ENCODE measurements around the gene TMBIM6. TPM values are rescaled to one million over a fixed set of nuclear protein-coding genes. Genes with fewer than 3 reads are reported as not detected.
A peak's percentile ranks its signal among the peaks of the same experiment; 100 is the strongest.

TMBIM6 gene
- total RNA-seq, 4 donors from 2014 or later: 292 to 468 (median 377) TPM

- TF ChIP-seq EP300 (IDR thresholded peaks at IDR 0.05) (no peak), POLR2A (IDR thresholded peaks at IDR 0.05) (no peak)
- H3K9me3 ChIP-seq: no peaks in the 10 kb centered on the region
- no peaks in the 10 kb centered on the region for H3K27me3 ChIP-seq
- no peak for DNase-seq (ENCODE audit: low spot score in 2 of 2)
- H3K4me1 ChIP-seq: no peaks in the 10 kb centered on the region
- H3K36me3 ChIP-seq: peaks cover 40% of the 10 kb centered on the region
- WGBS: 73% methylated on average over 3 of the region's 11 CpGs
- no peak overlapping the region for H3K27ac ChIP-seq
- no peak overlapping the region for H3K4me3 ChIP-seq
Observed at GRCh38 chr12:49792976-49793580, 51.7 kb downstream of the TMBIM6 start.

- no peak for TF ChIP-seq POLR2A (IDR thresholded peaks at IDR 0.05)
- TF ChIP-seq EP300 (IDR thresholded peaks at IDR 0.05): no peak
- no peak for TF ChIP-seq POLR2AphosphoS5 (IDR thresholded peaks at IDR 0.05)
- TF ChIP-seq, protein P1, sequence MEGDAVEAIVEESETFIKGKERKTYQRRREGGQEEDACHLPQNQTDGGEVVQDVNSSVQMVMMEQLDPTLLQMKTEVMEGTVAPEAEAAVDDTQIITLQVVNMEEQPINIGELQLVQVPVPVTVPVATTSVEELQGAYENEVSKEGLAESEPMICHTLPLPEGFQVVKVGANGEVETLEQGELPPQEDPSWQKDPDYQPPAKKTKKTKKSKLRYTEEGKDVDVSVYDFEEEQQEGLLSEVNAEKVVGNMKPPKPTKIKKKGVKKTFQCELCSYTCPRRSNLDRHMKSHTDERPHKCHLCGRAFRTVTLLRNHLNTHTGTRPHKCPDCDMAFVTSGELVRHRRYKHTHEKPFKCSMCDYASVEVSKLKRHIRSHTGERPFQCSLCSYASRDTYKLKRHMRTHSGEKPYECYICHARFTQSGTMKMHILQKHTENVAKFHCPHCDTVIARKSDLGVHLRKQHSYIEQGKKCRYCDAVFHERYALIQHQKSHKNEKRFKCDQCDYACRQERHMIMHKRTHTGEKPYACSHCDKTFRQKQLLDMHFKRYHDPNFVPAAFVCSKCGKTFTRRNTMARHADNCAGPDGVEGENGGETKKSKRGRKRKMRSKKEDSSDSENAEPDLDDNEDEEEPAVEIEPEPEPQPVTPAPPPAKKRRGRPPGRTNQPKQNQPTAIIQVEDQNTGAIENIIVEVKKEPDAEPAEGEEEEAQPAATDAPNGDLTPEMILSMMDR (IDR thresholded peaks at IDR 0.05): no peak
- WGBS: 90% methylated on average over 2 of the region's 9 CpGs
- H3K27me3 ChIP-seq: no peaks in the 10 kb centered on the region
- peaks cover 46% of the 10 kb centered on the region for H3K36me3 ChIP-seq
- H3K4me3 ChIP-seq: no peak overlapping the region
- no peaks in the 10 kb centered on the region for H3K4me1 ChIP-seq
- no peak for DNase-seq (ENCODE audit: low spot score in 2 of 2)
- H3K9me3 ChIP-seq: no peaks in the 10 kb centered on the region
- no peak overlapping the region for H3K27ac ChIP-seq
Observed at GRCh38 chr12:49793620-49794019, 52.3 kb downstream of the TMBIM6 start.

- no peaks in the 10 kb centered on the region for H3K27me3 ChIP-seq
- WGBS: 100% methylated on average over 1 of the region's 5 CpGs
- H3K27ac ChIP-seq: no peak overlapping the region
- TF ChIP-seq POLR2AphosphoS5 (IDR thresholded peaks at IDR 0.05): no peak
- TF ChIP-seq, protein P1 (IDR thresholded peaks at IDR 0.05): no peak
- no peak for TF ChIP-seq POLR2A (IDR thresholded peaks at IDR 0.05)
- TF ChIP-seq EP300 (IDR thresholded peaks at IDR 0.05): no peak
- H3K36me3 ChIP-seq: peaks cover 48% of the 10 kb centered on the region
- no peak overlapping the region for H3K4me3 ChIP-seq
- H3K4me1 ChIP-seq: no peaks in the 10 kb centered on the region
- no peak for DNase-seq (ENCODE audit: low spot score in 2 of 2)
- H3K9me3 ChIP-seq: no peaks in the 10 kb centered on the region
Observed at GRCh38 chr12:49794021-49794420, 52.7 kb downstream of the TMBIM6 start.

- Histone ChIP-seq H3K4me3 (no peak overlapping the region), H3K36me3 (peaks cover 48% of the 10 kb centered on the region), H3K27me3 (no peaks in the 10 kb centered on the region), H3K27ac (no peak overlapping the region), H3K4me1 (no peaks in the 10 kb centered on the region), H3K9me3 (no peaks in the 10 kb centered on the region)
- DNase-seq (ENCODE audit: low spot score in 2 of 2): peak in 1 of 2 donors; percentile 59
- 91% methylated on average over 11 of the region's 32 CpGs for WGBS
- TF ChIP-seq, protein P1 (IDR thresholded peaks at IDR 0.05): no peak
- TF ChIP-seq POLR2AphosphoS5 (IDR thresholded peaks at IDR 0.05) (no peak), EP300 (IDR thresholded peaks at IDR 0.05) (no peak), POLR2A (IDR thresholded peaks at IDR 0.05) (no peak)
Observed at GRCh38 chr12:49794811-49795653, 53.7 kb downstream of the TMBIM6 start.

DNA sequence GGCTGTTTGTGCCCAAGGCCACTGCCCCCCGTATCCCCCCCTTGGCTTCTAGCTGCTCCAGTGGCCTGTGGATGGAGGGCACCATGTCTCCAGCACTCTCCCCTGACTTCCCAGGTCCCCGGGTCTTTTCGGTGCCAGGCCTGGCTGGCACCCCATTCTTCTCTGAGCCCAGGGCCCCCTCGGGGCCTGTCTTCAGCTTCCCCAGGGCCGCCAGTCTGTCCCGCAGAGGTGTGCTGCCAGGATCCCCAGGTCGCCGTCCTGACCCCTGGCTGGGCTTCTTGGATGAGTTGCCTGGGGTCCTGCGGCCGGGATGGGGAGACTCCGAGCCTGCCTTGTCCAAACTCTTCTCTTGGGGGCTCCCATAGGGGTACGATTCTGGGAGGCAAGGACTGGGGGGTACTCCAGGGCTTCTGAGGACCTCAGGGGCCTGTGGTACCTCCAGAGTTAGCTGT, 54.3 kb downstream of the TMBIM6 start:
- DNase-seq (ENCODE audit: low spot score in 2 of 2): no peak
- 97% methylated on average over 5 of the region's 12 CpGs for WGBS
- Histone ChIP-seq H3K4me3 (no peak overlapping the region), H3K27me3 (no peaks in the 10 kb centered on the region), H3K4me1 (no peaks in the 10 kb centered on the region), H3K9me3 (no peaks in the 10 kb centered on the region), H3K36me3 (peaks cover 53% of the 10 kb centered on the region), H3K27ac (no peak overlapping the region)
- TF ChIP-seq POLR2A (IDR thresholded peaks at IDR 0.05): no peak
- TF ChIP-seq EP300 (IDR thresholded peaks at IDR 0.05): no peak
- no peak for TF ChIP-seq POLR2AphosphoS5 (IDR thresholded peaks at IDR 0.05)
- TF ChIP-seq, protein P1 (IDR thresholded peaks at IDR 0.05): no peak
